UCSD-AML1 (cell line): ENCODE data around the gene MICOS13.

Experiments
- DNase-seq: peaks from one replicate; lab custom pipeline; 2025; ENCODE audit not compliant: unreplicated experiment; lab: John Stamatoyannopoulos, UW

Gene MICOS13

GRCh38 chr19:5631567-5632240, 48.6 kb downstream of the MICOS13 start:
- no peak for DNase-seq

- peak; percentile 17 for DNase-seq
Measured at GRCh38 chr19:5628919-5629481, 51.3 kb downstream of the MICOS13 start.

GRCh38 chr19:5628461-5628860, 51.9 kb downstream of the MICOS13 start:
- DNase-seq: no peak
